ENCODE results near the gene TRDN.

GRCh38 chr6:123629258-123629941 lies 7.3 kb downstream of the TRDN start:
- no peak for TF ChIP-seq ZFP37 (tag by site-specific recombination; IDR thresholded peaks at IDR 0.05)
- no peak for TF ChIP-seq ZBTB7A (tag by site-specific recombination; IDR thresholded peaks at IDR 0.05; ENCODE audit: low read depth)
- no peak for TF ChIP-seq CTCF (tag by site-specific recombination; IDR thresholded peaks at IDR 0.05)
- TF ChIP-seq ZNF76 (tag by site-specific recombination; IDR thresholded peaks at IDR 0.05; ENCODE audit: borderline replicate concordance, low read depth) = no peak
- no peak for TF ChIP-seq ZNF707 (tag by site-specific recombination; IDR thresholded peaks at IDR 0.05)
- no peak for TF ChIP-seq ZNF548 (tag by site-specific recombination; IDR thresholded peaks at IDR 0.05)
- TF ChIP-seq ZFHX2 (tag by site-specific recombination; conservative IDR thresholded peaks at IDR 0.05) = no peak
- TF ChIP-seq PRDM6 (tag by site-specific recombination; IDR thresholded peaks at IDR 0.05) = no peak
- TF ChIP-seq ZNF747 (tag by site-specific recombination; IDR thresholded peaks at IDR 0.05) = no peak
- no peak for TF ChIP-seq ZSCAN4 (tag by site-specific recombination; IDR thresholded peaks at IDR 0.05)

All from HEK293 (cell line).